ENCODE measurements around the gene SRXN1.
A peak's percentile ranks its signal among the peaks of the same experiment; 100 is the strongest.

Gene SRXN1

DNA sequence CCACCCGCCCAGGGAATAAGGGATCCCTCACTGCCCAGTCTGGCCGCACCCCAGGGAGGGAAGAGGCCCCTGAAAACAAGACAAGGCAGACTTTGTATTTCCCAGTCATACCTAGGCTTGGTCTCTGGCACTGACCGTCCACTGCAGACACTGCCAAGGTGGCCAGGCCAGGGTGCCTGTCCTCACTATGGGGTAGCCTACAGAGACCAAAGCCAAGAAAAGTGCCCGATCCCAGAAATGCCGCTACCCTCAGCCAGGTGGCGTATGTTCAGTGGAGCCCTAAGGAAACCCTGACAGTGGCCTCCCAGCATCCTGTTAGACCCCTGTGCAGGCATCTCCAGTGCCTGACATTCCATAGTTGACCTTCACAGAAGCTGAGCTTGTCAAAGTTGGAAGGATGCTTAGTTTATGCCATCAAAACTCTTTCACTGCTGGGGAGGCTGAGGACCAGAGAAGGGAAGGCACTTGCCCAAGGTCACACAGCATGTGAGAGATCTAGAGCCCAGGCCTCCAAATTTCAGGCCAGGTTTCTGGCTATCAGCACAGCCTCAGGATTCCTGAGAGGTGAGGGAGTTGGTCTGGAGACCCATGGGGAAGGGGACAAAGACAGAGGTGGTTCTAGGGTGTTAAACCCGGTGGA, 20.1 kb upstream of the SRXN1 start:
- DNase-seq (ENCODE audit: insufficient read length) (no peak), FAIRE-seq (no peak)
- TF ChIP-seq POLR2A (IDR thresholded peaks at IDR 0.05; ENCODE audit: low read depth, low read length), result no peak
- TF ChIP-seq TAF1 (IDR thresholded peaks at IDR 0.05; ENCODE audit: borderline replicate concordance, low read depth, low read length), result no peak

DNA sequence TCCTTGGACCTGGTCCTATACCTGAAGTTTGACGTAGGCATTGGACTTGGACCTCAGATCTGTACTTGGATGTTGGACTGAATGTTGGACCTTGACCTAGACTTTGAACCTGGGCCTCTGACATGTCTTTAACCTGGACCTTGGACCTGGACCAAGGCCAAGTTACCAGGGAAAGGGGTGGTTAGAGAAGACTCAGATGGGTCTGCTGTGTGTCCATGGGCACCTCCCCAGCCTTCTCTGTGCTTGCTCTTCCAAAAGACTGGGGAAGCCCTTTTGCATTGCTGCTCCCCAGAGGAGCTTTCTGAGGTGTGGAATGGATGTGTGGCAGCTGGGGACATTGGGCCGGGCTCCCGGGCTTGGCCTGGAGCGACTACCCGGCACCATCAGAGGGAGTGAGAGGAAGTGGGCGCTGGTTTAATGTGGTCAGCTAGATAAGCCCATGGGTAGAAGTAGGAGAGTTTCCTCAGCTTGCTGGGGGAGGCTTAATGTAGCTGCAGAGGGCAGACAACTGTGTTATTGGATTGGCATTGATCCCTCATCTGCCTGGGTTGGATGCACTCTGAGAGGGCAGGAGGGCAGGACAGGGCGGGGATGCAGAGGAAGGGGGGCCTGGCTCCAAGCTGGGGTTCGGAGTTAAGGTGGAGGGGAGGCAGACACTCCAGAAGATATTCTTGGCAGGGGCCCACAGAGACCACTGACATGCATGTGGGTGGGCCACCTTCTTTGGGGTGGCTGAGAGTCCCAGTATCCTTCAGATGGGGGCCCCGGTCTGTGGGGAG, 18.4 kb upstream of the SRXN1 start:
- TF ChIP-seq TAF1 (IDR thresholded peaks at IDR 0.05; ENCODE audit: borderline replicate concordance, low read depth, low read length), result no peak
- no peak for TF ChIP-seq POLR2AphosphoS5 (IDR thresholded peaks at IDR 0.05; ENCODE audit: low read depth, low read length)
- no peak for TF ChIP-seq POLR2A (IDR thresholded peaks at IDR 0.05; ENCODE audit: low read depth, low read length)
- FAIRE-seq (no peak), DNase-seq (ENCODE audit: insufficient read length) (no peak)

DNA sequence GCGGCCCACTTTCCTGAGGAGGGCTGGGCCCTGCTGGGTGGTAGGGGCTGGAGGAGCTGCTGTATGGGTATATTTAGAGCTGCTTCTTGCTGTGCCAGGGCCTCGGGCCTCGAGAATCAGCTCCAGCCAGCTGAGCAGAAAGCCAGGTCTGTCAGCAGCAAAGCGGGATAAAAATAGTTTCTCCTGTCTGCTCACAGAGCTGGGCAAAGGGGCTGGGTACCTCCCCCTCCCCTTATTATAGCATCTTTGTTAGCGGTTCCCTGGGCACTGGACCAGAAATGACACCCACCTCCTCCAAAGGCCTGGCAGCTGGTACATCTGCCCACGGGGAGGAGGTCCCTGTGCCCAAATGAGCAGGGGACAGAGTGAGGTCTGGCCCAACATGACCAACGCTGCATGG, 16.6 kb upstream of the SRXN1 start:
- TF ChIP-seq POLR2A (IDR thresholded peaks at IDR 0.05; ENCODE audit: low read depth, low read length), result no peak
- no peak for TF ChIP-seq TAF1 (IDR thresholded peaks at IDR 0.05; ENCODE audit: borderline replicate concordance, low read depth, low read length)
- TF ChIP-seq POLR2AphosphoS5 (IDR thresholded peaks at IDR 0.05; ENCODE audit: low read depth, low read length), result no peak
- DNase-seq (ENCODE audit: insufficient read length) (no peak), FAIRE-seq (no peak)

DNA sequence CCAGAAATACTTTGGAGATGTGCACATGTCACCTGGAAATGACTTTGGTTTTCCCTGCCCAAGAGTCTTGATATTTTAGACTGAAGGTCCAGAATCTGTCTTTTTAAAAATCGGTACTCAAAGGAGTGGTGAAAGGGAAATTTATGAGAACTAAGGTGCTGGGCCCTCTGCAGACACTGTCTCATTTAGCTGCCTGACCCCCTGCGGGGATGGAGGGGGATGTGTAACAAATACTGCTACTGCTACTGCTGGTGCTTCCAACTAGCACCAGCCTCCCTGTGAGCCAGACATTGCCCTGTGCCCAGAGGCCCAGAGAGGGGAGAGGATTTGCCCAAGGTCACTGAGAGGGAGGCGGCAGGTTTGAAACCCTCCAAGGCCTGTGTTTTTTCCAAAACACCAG, 15.6 kb upstream of the SRXN1 start:
- no peak for DNase-seq (ENCODE audit: insufficient read length)
- TF ChIP-seq POLR2A (IDR thresholded peaks at IDR 0.05; ENCODE audit: low read depth, low read length), result no peak
- FAIRE-seq, result no peak

DNA sequence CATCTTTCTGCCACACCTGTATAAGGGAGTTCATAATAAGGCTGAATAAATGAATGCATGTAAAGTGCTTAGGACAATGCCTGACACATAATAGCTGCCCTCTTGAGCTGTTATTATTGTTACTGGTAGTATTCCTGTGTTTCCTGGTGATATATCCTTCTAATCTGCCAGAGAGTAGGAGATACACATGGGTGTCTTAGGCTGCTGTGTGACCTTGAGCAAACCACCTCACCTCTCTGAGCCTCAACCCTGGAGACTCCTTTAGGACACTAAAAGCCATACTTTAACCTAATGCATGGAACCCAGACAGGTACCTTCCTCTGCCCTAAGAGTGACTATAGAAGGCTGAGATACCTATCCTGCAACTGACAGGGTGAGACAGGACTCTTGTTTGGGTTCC, 15.1 kb upstream of the SRXN1 start:
- DNase-seq (ENCODE audit: insufficient read length), result no peak
- TF ChIP-seq TAF1 (IDR thresholded peaks at IDR 0.05; ENCODE audit: borderline replicate concordance, low read depth, low read length) (no peak), POLR2AphosphoS5 (IDR thresholded peaks at IDR 0.05; ENCODE audit: low read depth, low read length) (no peak), POLR2A (IDR thresholded peaks at IDR 0.05; ENCODE audit: low read depth, low read length) (no peak)
- no peak for FAIRE-seq

DNA sequence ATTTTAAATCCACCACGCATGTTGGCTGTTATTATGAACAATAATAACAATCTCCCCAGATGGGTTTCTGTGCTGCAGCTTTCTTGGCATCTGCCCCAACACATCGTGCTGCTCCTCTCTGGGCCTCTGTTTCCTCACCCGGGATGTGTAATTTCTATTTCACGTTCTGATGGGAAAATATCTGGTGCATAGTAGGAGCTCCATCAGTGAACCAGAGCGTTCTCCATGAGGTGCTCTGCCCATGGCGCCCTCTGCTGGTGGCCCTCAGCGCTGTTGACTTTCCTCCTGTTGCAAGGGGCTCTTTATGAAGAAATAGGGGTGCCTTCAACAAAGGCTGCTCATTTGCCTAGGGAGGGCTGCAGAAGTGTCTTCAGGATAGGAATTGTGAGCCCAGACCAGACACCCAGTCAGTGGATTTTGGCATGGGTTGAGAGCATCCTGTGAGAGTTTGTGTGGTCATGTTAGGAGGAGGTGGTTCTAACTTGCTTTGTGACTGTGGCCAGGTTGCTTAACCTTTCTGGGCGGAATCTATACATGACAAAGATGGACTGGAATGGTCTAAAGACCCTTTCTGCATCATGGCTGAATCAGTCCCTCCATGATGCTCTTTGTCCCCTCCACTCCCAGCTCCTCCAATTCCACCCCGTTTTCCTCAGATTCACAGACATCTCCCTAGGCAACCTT, 14.5 kb upstream of the SRXN1 start:
- FAIRE-seq (peak; percentile 78), DNase-seq (ENCODE audit: insufficient read length) (no peak)
- TF ChIP-seq TAF1 (IDR thresholded peaks at IDR 0.05; ENCODE audit: borderline replicate concordance, low read depth, low read length) (no peak), POLR2A (IDR thresholded peaks at IDR 0.05; ENCODE audit: low read depth, low read length) (no peak), POLR2AphosphoS5 (IDR thresholded peaks at IDR 0.05; ENCODE audit: low read depth, low read length) (no peak)

DNA sequence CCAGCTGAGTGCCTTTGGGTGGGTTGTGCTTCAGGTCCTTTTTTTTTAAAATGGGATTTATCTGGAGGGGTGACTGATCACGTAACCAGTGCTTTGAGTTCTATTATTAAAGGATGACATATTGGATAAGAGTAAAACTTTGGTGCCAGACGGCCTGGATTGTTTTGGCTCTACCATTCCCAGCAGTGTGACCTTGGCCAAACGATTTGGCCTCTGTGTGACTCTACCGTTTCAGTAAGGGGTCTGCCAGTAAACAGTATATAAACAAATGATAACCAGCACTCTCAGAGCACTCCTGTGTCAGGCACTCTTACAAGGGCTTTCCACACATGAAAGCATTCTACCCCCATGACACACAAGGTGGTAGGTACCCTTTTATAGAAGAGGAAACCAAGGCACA, 13.9 kb upstream of the SRXN1 start:
- no peak for TF ChIP-seq TAF1 (IDR thresholded peaks at IDR 0.05; ENCODE audit: borderline replicate concordance, low read depth, low read length)
- no peak for TF ChIP-seq POLR2AphosphoS5 (IDR thresholded peaks at IDR 0.05; ENCODE audit: low read depth, low read length)
- no peak for TF ChIP-seq POLR2A (IDR thresholded peaks at IDR 0.05; ENCODE audit: low read depth, low read length)
- no peak for FAIRE-seq
- DNase-seq (ENCODE audit: insufficient read length), result no peak

DNA sequence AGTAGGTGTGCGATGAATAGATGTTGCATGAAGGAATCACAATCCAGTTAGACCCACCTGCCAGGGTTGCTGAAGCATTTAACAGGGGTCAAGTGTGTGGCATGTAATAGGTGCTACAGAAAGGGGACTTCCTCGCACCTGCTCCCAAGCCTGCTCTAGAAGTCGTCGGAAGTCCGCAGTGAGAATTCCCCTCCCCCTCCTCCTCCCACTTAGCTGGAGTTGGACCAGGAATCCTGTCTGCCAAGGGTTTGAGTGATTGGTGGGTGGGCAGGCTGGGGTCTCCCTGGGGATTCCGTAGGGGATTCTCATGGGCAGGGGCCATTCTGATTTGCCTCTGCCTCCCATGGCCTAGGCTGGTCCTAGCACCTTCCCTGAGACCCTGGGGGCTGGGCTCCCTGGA, 12.3 kb upstream of the SRXN1 start:
- no peak for DNase-seq (ENCODE audit: insufficient read length)
- no peak for FAIRE-seq
- TF ChIP-seq POLR2A (IDR thresholded peaks at IDR 0.05; ENCODE audit: low read depth, low read length) (no peak), POLR2AphosphoS5 (IDR thresholded peaks at IDR 0.05; ENCODE audit: low read depth, low read length) (no peak), TAF1 (IDR thresholded peaks at IDR 0.05; ENCODE audit: borderline replicate concordance, low read depth, low read length) (no peak)

DNA sequence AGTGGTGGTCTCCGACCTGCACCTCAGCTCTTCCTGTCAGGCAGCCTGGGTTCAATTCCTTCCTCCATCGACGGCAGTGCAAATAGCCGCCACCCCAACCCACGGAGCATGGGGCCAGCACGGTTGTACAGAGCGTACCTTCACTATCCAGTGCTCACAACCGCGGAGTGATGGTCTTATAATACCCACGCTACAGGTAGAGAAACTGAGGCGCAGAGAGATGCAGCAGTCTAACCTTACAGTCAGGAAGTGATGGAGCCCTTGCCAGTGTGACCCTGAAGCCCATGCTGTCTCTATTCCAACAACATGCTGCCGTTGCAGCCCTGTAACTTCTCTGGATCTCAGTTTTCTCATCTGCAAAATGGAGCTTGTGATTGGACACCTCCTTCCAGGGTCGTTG, 11.6 kb upstream of the SRXN1 start:
- TF ChIP-seq TAF1 (IDR thresholded peaks at IDR 0.05; ENCODE audit: borderline replicate concordance, low read depth, low read length), result no peak
- TF ChIP-seq POLR2AphosphoS5 (IDR thresholded peaks at IDR 0.05; ENCODE audit: low read depth, low read length), result no peak
- no peak for TF ChIP-seq POLR2A (IDR thresholded peaks at IDR 0.05; ENCODE audit: low read depth, low read length)
- DNase-seq (ENCODE audit: insufficient read length), result no peak
- FAIRE-seq, result no peak

DNA sequence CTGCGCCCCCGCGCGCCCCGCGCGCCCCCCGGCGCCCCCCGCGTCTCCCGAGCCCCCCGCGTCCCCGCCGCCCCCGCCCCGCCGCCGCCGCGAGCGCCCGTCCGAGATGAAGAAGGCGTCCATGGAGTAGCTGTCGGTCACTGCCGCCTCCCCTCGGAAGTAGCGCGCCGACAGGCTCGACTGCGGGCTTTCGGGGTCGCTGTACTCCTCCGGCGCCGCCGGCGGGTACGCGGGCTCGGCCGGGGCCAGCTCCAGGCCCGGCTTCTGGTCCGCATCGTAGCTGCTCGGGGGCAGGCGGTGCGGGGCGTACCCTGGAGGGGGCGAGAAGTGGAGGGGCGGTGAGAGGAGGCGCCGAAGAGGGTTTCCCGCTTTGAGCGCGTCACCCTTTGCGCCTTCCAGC, 11.2 kb upstream of the SRXN1 start:
- FAIRE-seq (no peak), DNase-seq (ENCODE audit: insufficient read length) (no peak)
- no peak for TF ChIP-seq POLR2AphosphoS5 (IDR thresholded peaks at IDR 0.05; ENCODE audit: low read depth, low read length)
- TF ChIP-seq TAF1 (IDR thresholded peaks at IDR 0.05; ENCODE audit: borderline replicate concordance, low read depth, low read length), result no peak
- no peak for TF ChIP-seq POLR2A (IDR thresholded peaks at IDR 0.05; ENCODE audit: low read depth, low read length)

DNA sequence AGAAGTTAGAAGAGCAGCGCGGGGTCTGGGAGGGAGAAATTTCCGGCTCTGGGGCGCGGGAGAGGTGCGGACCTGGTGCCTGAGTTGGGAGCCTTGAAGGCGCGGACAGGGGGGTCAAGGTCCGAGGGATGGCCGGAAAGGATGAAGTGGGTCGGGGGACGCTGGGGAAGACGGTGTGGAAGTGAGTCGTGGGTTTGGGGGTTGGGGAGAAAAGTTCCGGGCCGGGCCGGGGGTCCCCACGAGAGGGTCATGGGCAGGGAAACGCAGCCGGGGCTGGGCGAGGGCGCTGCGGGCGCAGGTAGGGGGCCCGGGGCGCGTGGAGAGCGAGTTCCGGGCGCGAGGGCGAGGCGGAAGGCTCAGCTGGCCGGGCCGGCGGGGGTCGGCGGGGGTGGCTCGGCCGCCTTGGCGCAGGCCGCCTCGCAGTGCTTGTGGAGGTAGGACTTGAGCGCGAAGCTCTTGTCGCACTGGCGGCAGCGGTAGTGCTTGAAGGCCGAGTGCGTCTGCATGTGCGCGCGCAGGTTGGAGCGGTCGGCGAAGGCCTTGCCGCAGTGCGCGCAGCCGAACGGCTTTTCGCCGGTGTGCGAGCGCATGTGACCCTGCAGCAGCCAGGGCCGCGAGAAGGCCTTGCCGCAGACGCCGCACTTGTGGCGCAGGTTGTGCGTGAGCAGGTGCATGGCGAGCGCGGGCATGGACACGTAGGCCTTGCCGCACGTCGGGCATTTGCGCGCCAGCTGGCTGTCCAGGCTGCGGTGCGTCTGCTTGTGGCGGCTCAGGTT, 10.5 kb upstream of the SRXN1 start:
- no peak for TF ChIP-seq TAF1 (IDR thresholded peaks at IDR 0.05; ENCODE audit: borderline replicate concordance, low read depth, low read length)
- TF ChIP-seq POLR2A (IDR thresholded peaks at IDR 0.05; ENCODE audit: low read depth, low read length), result no peak
- no peak for TF ChIP-seq POLR2AphosphoS5 (IDR thresholded peaks at IDR 0.05; ENCODE audit: low read depth, low read length)
- DNase-seq (ENCODE audit: insufficient read length), result no peak
- FAIRE-seq, result no peak

All from GM12892 (cell line).